Endodermal cell (in vitro differentiated cells): Measurements from ENCODE around the gene CDC42EP3. TPM values are rescaled to one million over a fixed set of nuclear protein-coding genes. Genes with fewer than 3 reads are reported as not detected.

Experiments
- DNase-seq: peaks from one replicate; pipeline ENCODE4 v3.0.0-alpha.2; 2017
- H3K27ac ChIP-seq: 2 replicates; pipeline ENCODE4 v1.5.1; 2013; ENCODE audit warnings: mild to moderate bottlenecking, low read depth, low read length, moderate library complexity
- H3K27me3 ChIP-seq: 2 replicates; pipeline ENCODE4 v1.6.1; 2013; ENCODE audit warnings: mild to moderate bottlenecking, low read length, moderate library complexity; ENCODE audit not compliant: insufficient read depth, control insufficient read depth, poor library complexity, severe bottlenecking
- H3K36me3 ChIP-seq: 2 replicates; pipeline ENCODE4 v1.7.0; 2013; ENCODE audit warnings: mild to moderate bottlenecking, low read length, moderate library complexity; ENCODE audit not compliant: control insufficient read depth, insufficient read depth
- H3K4me1 ChIP-seq: one replicate; pipeline ENCODE4 v1.7.0; 2013; ENCODE audit warnings: low read length; ENCODE audit not compliant: control insufficient read depth, insufficient read depth
- H3K4me3 ChIP-seq: 2 replicates; pipeline ENCODE4 v1.5.1; 2013; ENCODE audit warnings: mild to moderate bottlenecking, low read length, moderate library complexity
- H3K9ac ChIP-seq: 2 replicates; pipeline ENCODE4 v1.6.1; 2013; ENCODE audit warnings: mild to moderate bottlenecking, low read length, moderate library complexity; ENCODE audit not compliant: poor library complexity, severe bottlenecking; ENCODE audit errors: extremely low read depth
- H3K9me3 ChIP-seq: 2 replicates; pipeline ENCODE4 v1.6.1; 2013; ENCODE audit warnings: mild to moderate bottlenecking, low read length, moderate library complexity; ENCODE audit not compliant: control insufficient read depth
- H3K27ac Mint-ChIP-seq: 2 replicates; pipeline ENCODE4 v1.8.0; 2020; ENCODE audit warnings: mixed read lengths
- H3K27me3 Mint-ChIP-seq: 2 replicates; pipeline ENCODE4 v1.8.0; 2021; ENCODE audit warnings: mild to moderate bottlenecking, mixed read lengths; ENCODE audit not compliant: insufficient read depth
- H3K36me3 Mint-ChIP-seq: 2 replicates; pipeline ENCODE4 v1.8.0; 2020; ENCODE audit warnings: low read depth, mixed read lengths
- H3K4me1 Mint-ChIP-seq: 2 replicates; pipeline ENCODE4 v1.8.0; 2020; ENCODE audit warnings: mixed read lengths
- H3K4me3 Mint-ChIP-seq: 2 replicates; pipeline ENCODE4 v1.8.0; 2020; ENCODE audit warnings: mild to moderate bottlenecking, moderate library complexity, mixed read lengths
- H3K9me3 Mint-ChIP-seq: 2 replicates; pipeline ENCODE4 v1.8.0; 2020; ENCODE audit warnings: mild to moderate bottlenecking, mixed read lengths
- CTCF ChIP-seq: fragments of 200-600 bp; sonication (generic); conservative IDR thresholded peaks from 2 replicates; pipeline ENCODE4 v1.5.0; 2021; ENCODE audit warnings: antibody characterized with exemption, mild to moderate bottlenecking
- WGBS, 2 experiments: methylation state at CpG; one replicate each; pipeline versions ENCODE4 v1.1.5 to v1.1.7; 2013; ENCODE audit warnings: missing lambda C conversion rate in 2 of 2, mixed read lengths in 1 of 2; ENCODE audit not compliant: insufficient coverage in 1 of 2, insufficient read length in 1 of 2; 5-methylcytosine and 5-hydroxymethylcytosine counted together
- total RNA-seq, 2 donors: library from RNA; stranded (reverse); fragmentation: NEBNext Ultra II Directional in 1 of 2; extraction: Animal tissue kit (Norgen Biotek cat#: 25700) in 1 of 2; gene quantifications; 2 replicates in 1 of 2; 3 replicates in 1 of 2; pipeline ENCODE4 v1.2.1, GENCODE V29; 2021

Gene CDC42EP3
- total RNA-seq, 2 donors from 2014 or later, result 26.4 to 30.2 TPM

DNA sequence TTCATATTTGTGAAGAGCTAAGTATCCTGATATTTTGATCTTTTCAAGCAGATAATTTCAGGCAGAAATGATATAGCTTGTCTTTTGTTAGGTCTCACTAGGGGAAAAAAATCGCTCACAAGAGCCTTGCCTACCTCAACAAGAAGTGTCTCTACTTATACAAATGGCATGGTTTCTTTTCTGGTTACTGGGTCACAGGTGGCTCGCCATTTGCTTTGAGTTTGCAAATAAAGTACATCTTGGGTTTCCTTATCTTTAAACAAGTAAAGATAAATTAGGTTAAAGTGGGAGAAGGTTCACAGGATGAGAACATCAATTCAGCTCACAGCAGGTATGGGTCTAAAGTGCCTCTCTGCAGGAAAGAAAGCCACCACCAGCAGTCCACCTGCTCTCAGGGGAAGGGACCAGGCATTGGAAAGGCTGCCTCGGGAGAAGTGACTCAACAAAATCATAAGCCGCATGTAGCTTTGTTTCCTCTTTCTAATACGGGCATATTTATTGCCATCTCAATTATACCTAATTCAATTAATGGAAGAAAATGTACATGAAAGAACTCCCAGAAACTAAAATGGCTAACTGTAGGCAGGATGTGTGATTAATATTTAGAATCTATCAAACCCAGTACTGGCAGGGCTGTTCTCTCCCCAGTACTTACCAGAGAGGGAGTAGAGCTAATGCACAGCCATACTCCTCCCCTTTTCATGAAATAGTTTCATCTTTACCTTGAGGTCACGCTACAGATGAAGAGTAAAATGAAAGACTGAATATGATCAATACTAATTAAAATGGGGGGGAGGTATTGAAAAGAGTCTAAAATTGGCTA is 28.3 kb downstream of the CDC42EP3 start:
- Histone ChIP-seq H3K4me1 (peaks cover 9% of the 10 kb centered on the region), H3K9me3 (peaks cover 8% of the 10 kb centered on the region), H3K27me3 (no peaks in the 10 kb centered on the region), H3K36me3 (peaks cover 67% of the 10 kb centered on the region), H3K4me3 (no peak overlapping the region), H3K27ac (no peak overlapping the region), H3K9ac (no peak overlapping the region)
- H3K27ac Mint-ChIP-seq, result no peak overlapping the region
- no peak overlapping the region for H3K4me3 Mint-ChIP-seq
- DNase-seq, result no peak
- peaks cover 9% of the 10 kb centered on the region for H3K9me3 Mint-ChIP-seq
- 87 to 93% methylated on average over 2 to 6 of the region's 6 CpGs for WGBS, 2 experiments
- H3K4me1 Mint-ChIP-seq, result peaks cover 24% of the 10 kb centered on the region
- H3K27me3 Mint-ChIP-seq, result peaks cover 18% of the 10 kb centered on the region
- H3K36me3 Mint-ChIP-seq, result peaks cover 63% of the 10 kb centered on the region
- no peak for TF ChIP-seq CTCF

- no peak for DNase-seq
- H3K27me3 Mint-ChIP-seq, result peaks cover 30% of the 10 kb centered on the region
- H3K27me3 ChIP-seq, result no peaks in the 10 kb centered on the region
- H3K27ac Mint-ChIP-seq, result no peak overlapping the region
- H3K9ac ChIP-seq, result no peak overlapping the region
- H3K4me1 ChIP-seq, result peaks cover 9% of the 10 kb centered on the region
- H3K4me1 Mint-ChIP-seq, result peaks cover 28% of the 10 kb centered on the region
- H3K9me3 Mint-ChIP-seq, result no peaks in the 10 kb centered on the region
- H3K4me3 ChIP-seq, result no peak overlapping the region
- no peak overlapping the region for H3K4me3 Mint-ChIP-seq
- 95 to 98% methylated on average over 6 to 7 of the region's 7 CpGs for WGBS, 2 experiments
- H3K9me3 ChIP-seq, result no peaks in the 10 kb centered on the region
- H3K36me3 ChIP-seq, result peaks cover 53% of the 10 kb centered on the region
- H3K27ac ChIP-seq, result no peak overlapping the region
- peaks cover 50% of the 10 kb centered on the region for H3K36me3 Mint-ChIP-seq
- no peak for TF ChIP-seq CTCF
Measured at GRCh38 chr2:37641582-37642171, 29.8 kb downstream of the CDC42EP3 start.

GRCh38 chr2:37639631-37640030 is 31.8 kb downstream of the CDC42EP3 start:
- peaks cover 5% of the 10 kb centered on the region for H3K27me3 ChIP-seq
- no peak for TF ChIP-seq CTCF
- no peak overlapping the region for H3K27ac ChIP-seq
- H3K9ac ChIP-seq, result no peak overlapping the region
- H3K4me1 ChIP-seq, result peaks cover 9% of the 10 kb centered on the region
- 87 to 92% methylated on average over 3 of the region's 3 CpGs for WGBS, 2 experiments
- no peaks in the 10 kb centered on the region for H3K9me3 ChIP-seq
- no peak for DNase-seq
- Mint-ChIP-seq H3K36me3 (peaks cover 31% of the 10 kb centered on the region), H3K4me1 (peaks cover 41% of the 10 kb centered on the region), H3K9me3 (no peaks in the 10 kb centered on the region), H3K4me3 (no peak overlapping the region), H3K27me3 (peaks cover 46% of the 10 kb centered on the region), H3K27ac (no peak overlapping the region)
- no peak overlapping the region for H3K4me3 ChIP-seq
- H3K36me3 ChIP-seq, result peaks cover 32% of the 10 kb centered on the region
